Kidney epithelial cell (primary cell): ENCODE results near the gene CDH13. TPM values are rescaled to one million over a fixed set of nuclear protein-coding genes. Genes with fewer than 3 reads are reported as not detected.

Source experiments
- DNase-seq: peaks from one replicate; pipeline ENCODE4 v3.0.0-alpha.2; 2010; ENCODE audit warnings: low read depth
- H3K27me3 ChIP-seq: 2 replicates; pipeline ENCODE4 v1.6.0; 2011; ENCODE audit warnings: low read length; ENCODE audit not compliant: control insufficient read depth, insufficient read depth
- H3K36me3 ChIP-seq: 2 replicates; pipeline ENCODE4 v1.5.1; 2011; ENCODE audit warnings: low read length; ENCODE audit not compliant: control insufficient read depth, insufficient read depth
- H3K4me3 ChIP-seq: 2 replicates; pipeline ENCODE4 v1.5.1; 2011; ENCODE audit warnings: low read depth, mild to moderate bottlenecking, control low read depth, low read length
- total RNA-seq: library from RNA; depleted of rRNA; stranded (reverse); fragments of >200 nt; gene quantifications from 2 replicates; pipeline ENCODE4 v1.2.3, GENCODE V29; 2015
- TF ChIP-seq, protein P1 (sequence below): IDR thresholded peaks from 2 replicates; pipeline ENCODE4 v1.5.1; 2011; ENCODE audit warnings: mild to moderate bottlenecking, moderate library complexity, low read length, control low read depth, inconsistent platforms; ENCODE audit not compliant: insufficient read depth, poor library complexity, severe bottlenecking

CDH13 gene
- total RNA-seq, 1 donor from 2014 or later, result 32.8 TPM

DNA sequence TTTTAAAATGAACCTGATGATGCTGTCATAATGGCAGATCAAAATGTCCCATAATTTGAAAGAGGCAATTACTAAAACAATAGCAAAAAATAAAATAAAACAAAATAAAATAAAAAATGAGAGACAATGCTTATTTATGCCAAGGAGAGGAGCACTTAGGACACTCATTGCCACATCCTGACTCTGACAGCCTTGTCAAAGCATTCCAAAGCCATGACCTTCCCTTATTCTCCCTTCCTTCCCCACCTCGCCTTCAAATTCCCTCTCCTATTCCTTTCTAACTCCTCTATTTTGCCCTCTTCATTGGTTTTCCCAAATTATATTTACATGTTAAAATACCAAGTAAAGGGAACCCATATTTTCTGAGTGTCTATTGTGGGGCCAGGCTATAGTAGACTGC lies 220.0 kb downstream of the CDH13 start:
- Histone ChIP-seq H3K27me3 (no peaks in the 10 kb centered on the region), H3K36me3 (no peaks in the 10 kb centered on the region), H3K4me3 (no peak overlapping the region)
- DNase-seq, result no peak
- TF ChIP-seq, protein P1, sequence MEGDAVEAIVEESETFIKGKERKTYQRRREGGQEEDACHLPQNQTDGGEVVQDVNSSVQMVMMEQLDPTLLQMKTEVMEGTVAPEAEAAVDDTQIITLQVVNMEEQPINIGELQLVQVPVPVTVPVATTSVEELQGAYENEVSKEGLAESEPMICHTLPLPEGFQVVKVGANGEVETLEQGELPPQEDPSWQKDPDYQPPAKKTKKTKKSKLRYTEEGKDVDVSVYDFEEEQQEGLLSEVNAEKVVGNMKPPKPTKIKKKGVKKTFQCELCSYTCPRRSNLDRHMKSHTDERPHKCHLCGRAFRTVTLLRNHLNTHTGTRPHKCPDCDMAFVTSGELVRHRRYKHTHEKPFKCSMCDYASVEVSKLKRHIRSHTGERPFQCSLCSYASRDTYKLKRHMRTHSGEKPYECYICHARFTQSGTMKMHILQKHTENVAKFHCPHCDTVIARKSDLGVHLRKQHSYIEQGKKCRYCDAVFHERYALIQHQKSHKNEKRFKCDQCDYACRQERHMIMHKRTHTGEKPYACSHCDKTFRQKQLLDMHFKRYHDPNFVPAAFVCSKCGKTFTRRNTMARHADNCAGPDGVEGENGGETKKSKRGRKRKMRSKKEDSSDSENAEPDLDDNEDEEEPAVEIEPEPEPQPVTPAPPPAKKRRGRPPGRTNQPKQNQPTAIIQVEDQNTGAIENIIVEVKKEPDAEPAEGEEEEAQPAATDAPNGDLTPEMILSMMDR, result no peak

- TF ChIP-seq, protein P1, result no peak
- no peak for DNase-seq
- Histone ChIP-seq H3K4me3 (no peak overlapping the region), H3K36me3 (no peaks in the 10 kb centered on the region), H3K27me3 (no peaks in the 10 kb centered on the region)
Measured at GRCh38 chr16:82848013-82848412, 221.2 kb downstream of the CDH13 start.

- DNase-seq, result no peak
- Histone ChIP-seq H3K36me3 (no peaks in the 10 kb centered on the region), H3K27me3 (no peaks in the 10 kb centered on the region), H3K4me3 (no peak overlapping the region)
- TF ChIP-seq, protein P1, result no peak
Measured at GRCh38 chr16:82852388-82853008, 225.7 kb downstream of the CDH13 start.

DNA sequence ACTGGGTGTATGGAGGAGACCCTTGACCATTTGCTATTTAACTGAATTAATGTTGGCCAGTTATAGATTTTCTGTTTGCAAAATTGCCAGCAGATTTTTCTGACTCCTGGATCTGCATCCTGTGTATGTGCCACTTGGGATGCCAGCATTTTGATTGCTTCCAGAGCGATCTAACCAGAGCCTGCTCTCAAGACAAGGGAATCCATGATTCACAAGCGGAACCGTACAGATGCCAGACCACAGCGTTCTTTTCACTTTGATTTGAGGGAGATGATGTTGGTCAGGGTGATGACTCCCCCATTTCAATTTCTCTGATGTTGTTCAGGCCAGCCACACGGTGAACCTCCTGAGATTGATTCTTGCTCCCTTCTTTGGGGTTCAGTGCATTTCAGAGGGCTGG lies 228.7 kb downstream of the CDH13 start:
- DNase-seq, result no peak
- TF ChIP-seq, protein P1, result no peak
- Histone ChIP-seq H3K4me3 (no peak overlapping the region), H3K27me3 (no peaks in the 10 kb centered on the region), H3K36me3 (no peaks in the 10 kb centered on the region)

GRCh38 chr16:82857693-82858365 lies 231.1 kb downstream of the CDH13 start:
- DNase-seq, result no peak
- Histone ChIP-seq H3K27me3 (no peaks in the 10 kb centered on the region), H3K36me3 (no peaks in the 10 kb centered on the region), H3K4me3 (no peak overlapping the region)
- TF ChIP-seq, protein P1, result no peak
